GM19099 (cell line): ENCODE measurements around the gene OR4B1.

Experiments
- POLR2A ChIP-seq: IDR thresholded peaks from 3 replicates; pipeline ENCODE4 v1.6.1; 2011; ENCODE audit warnings: low read depth; ENCODE audit not compliant: insufficient read length; ENCODE audit errors: extremely low read depth

OR4B1 gene

DNA sequence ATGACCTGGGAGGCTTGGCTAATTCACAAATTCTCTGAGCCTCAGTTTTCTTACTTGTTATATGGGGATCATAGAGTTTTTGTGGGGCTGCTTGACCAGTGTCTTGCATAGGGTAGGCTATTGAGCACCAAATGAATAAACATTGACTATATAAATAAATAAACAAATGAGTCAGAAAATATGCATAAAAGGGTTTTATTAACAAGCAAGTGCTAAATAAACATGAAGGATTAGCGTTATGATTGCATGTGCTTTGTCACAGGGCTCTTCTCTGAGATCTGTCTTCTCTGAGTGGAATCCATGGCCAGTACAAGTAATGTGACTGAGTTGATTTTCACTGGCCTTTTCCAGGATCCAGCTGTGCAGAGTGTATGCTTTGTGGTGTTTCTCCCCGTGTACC is at the start of gene OR4B1:
TSS of gene OR4B1 (plus strand) at position 301 of the 400 bp plus-strand sequence. CDS start at position 301, 0 bp downstream.
- TF ChIP-seq POLR2A, result no peak

GRCh38 chr11:48167380-48167779 is 49.2 kb upstream of the OR4B1 start:
- TF ChIP-seq POLR2A, result no peak

DNA sequence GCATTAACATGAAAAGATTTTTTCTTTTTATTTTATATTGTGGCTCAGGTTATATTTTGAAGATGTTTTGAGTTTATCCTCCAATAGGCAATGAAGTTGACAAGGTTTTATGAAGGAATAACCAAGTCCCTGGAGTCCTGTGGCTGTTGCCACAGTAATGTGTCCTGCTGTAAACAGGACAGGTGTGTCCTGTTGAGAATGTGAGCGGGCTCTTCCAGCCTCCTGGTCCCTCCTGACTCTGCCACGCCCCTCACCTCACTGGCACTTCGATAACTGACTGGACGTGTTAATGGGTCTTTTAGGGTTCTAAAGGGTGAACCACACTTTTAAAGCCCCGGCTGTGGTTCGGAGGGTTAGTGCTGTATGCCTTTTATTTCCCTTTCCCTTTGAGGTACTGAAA is 47.8 kb upstream of the OR4B1 start:
- TF ChIP-seq POLR2A, result no peak

DNA sequence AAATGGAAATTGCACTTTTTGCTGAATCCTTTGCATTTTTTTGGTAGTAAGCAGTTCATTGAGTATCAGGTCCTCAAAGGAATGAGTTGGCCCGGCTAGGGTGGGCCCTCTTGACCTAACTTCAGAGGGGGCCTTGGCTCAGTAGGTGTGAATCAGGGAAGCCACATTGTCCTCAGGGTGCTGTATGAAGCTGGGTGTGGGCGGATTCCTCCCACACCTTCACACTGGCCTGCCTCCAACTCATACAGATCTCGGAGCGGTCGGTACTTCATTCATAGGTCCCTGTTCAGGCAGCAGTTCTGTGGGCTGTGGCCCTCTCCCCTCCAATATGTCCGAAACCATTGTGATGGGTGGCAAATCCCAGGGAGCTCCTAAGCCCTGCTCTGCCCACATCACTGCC is 47.4 kb upstream of the OR4B1 start:
- no peak for TF ChIP-seq POLR2A

DNA sequence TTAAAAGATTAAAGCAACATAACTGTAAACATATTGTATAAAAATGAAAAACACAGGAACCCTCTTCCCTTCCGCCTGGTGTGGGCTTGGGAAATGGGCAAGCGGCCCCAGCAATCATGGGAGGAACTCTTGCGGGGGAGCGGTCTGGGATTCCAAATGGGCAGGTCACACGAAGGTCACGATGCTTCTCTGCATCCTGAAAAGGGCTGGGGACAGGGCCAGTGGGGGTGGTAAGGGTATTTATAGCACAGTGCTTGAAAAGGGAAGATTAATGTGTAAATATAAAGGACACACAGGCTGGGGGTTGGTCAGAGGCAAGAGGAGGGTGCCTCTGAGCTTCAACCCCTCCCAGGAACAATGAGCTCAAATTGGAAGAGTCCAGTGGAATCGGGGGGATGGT is 46.9 kb upstream of the OR4B1 start:
- TF ChIP-seq POLR2A, result no peak

DNA sequence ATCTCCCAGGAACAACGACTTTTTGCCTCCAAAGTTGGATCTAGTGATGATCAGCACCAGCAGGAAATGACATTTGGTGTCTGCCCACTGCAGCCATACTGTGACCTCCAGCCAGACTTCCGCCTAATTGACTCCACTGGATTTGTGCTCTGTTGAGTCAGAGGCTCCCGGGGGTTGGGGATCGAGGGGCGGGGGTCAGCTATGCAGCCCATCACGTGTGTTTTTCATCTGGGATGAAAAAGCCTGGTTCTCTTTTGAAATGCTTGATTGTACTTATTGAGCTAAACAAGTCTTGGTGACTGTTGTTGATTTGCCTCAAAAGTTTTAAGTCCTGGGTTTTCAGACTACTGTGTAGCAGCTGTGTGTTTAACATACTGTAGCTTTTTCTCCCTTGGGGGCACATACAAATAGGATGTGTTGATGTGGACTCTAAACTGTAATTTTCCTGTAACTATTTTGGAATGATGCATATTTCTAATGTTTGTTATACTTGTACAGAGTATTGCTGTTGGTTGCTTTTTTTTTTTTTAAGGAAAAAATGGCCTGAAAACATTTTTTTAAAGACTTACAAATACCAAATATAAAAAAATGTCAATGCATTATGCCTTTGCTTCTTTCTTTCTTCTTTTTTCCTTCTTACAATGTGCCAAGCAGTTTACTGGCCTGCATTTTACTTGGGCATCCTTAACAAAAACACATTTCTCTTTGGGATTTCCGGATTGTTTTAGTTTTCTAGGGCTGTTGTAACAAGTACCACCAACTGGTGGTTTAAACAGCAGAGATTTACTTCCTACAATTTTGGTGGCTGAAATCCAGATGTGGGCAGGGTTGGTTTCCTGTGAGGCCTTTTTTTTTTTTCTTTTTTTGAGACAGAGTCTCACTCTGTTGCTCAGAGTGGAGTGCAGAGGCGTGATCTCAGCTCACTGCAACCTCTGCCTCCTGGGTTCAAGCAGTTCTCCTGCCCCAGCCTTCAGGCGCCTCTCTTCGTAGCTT is 46.1 kb upstream of the OR4B1 start:
- no peak for TF ChIP-seq POLR2A

DNA sequence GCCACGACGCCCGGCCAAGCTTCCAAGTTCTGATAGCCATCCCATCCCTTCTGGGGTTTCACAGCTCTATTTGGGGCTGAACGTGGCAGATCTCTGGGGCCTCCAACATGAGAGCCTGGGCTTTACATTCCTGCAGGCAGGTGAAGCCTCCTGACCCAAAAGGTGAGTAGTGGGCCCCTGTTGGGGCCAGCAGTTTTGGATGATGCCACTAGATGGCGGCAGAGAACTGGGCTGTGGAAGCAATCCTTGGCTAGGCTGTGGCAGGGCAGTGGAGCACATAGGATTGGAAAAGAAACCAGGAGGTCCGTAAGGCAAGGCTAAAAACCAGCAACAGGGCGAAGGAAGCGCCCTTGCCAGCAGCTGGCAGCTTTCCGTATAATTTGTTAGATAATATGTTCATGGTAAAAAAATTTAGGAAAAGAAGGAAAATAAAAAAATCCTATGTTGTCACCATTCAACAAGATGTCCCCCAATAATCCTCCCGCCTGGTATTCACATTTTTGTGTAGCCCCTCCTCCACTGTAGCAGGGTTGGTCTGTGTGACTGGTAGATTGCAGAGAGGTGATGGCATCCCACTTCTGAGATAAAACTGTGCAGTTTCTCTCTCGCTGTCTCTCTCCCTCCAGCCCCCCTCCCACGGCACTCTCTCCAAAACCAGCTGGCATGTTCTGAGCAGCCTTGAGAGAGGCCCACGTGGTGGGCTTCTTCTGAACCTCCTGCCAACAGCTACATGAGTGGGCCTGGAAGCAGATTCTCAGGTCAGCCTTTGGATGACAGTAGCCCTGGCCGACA is 43.6 kb upstream of the OR4B1 start:
- TF ChIP-seq POLR2A, result no peak

- no peak for TF ChIP-seq POLR2A
Observed at GRCh38 chr11:48177661-48178060, 38.9 kb upstream of the OR4B1 start.

DNA sequence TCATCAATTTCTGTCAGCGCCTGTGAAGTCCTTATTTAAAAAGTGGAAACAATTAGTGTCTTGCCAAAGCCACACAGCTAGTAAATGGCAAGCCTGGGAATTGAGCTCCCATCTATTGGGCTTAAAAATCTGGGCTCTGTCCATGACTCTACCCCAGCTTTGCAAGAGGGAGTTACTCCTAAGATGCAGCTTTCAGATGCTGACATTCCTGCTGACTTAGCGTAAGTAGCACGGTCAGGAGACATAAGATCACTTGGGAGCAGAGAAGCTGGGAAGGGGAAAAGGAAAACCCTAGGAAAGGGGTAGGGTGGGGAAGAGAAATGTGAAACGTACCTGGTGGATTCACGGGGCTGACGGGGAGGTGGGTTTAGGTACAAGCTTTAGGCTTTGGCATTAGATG is 36.0 kb upstream of the OR4B1 start:
- no peak for TF ChIP-seq POLR2A

DNA sequence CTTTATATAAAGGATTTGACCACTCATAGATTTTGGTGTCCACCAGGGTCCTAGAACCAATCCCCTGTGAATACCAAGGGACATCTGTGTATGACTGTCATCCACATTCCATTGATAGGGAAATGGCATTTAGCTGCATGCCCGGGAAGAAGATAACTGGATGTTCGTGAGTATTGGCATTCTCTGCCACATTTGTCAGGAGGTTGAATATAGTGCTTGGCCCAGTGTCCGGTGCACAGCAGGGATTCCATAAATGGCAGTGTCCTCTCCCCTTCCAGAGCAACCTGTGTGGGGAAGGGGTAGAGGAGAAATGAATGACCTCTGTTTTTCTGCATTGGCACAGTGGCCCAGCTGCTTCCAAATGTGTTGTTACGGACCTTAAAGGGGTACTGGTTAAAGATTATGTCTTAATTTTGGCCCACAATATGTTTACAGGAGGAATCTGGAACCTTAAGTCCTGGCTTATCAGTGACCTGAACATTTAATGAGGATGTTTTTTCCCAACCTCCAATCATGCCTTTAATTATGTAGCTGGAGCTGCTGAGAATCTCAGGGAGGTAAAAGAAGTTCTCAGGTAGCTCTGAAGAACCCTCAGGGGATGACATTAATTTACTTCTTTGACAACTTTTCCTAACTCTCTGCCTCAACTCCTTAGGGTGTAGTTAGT is 33.6 kb upstream of the OR4B1 start:
- TF ChIP-seq POLR2A, result no peak

- no peak for TF ChIP-seq POLR2A
Observed at GRCh38 chr11:48184452-48184851, 32.2 kb upstream of the OR4B1 start.

GRCh38 chr11:48193876-48194275 is 22.7 kb upstream of the OR4B1 start:
- no peak for TF ChIP-seq POLR2A

- TF ChIP-seq POLR2A, result no peak
Observed at GRCh38 chr11:48207881-48208280, 8.7 kb upstream of the OR4B1 start.

- TF ChIP-seq POLR2A, result no peak
Observed at GRCh38 chr11:48210052-48210451, 6.6 kb upstream of the OR4B1 start.

- no peak for TF ChIP-seq POLR2A
Observed at GRCh38 chr11:48228761-48229160, 12.2 kb downstream of the OR4B1 start.
